ENCODE results near the gene GALNT7. TPM values are rescaled to one million over a fixed set of nuclear protein-coding genes. Genes with fewer than 3 reads are reported as not detected.
A peak's percentile ranks its signal among the peaks of the same experiment; 100 is the strongest.

Gene GALNT7
- total and polyA plus RNA-seq, 2 donors (not counting 3 experiments of a cell fraction or from before 2014, with no cell fraction given): 19.6 to 54.6 TPM

DNA sequence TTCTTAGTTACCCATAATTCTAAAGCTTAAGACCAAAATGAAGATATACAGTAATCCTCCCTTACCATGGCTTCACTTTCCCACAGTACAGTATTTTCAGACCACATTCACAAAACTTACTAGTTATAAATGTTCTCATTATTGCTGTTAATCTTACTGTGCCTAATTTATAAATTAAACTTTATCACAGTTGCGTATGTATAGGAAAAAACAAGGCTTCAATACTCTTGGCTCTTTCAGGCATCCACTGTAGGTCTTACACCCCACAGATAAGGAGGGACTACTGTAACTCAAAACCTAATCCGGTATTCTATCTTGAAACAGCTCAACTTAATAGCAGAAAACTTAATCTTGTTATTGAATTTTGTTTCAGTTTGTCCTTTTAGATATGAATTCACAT, 162.0 kb downstream of the GALNT7 start:
- H3K27ac ChIP-seq (ENCODE audit: insufficient read depth, low read depth, low read length): no peak overlapping the region
- POLR2A ChIA-PET: interaction anchor here (1.3 kb wide), 1 partner anchor 39 kb away, joined by 4 read pairs; no protein-coding TSS in a partner anchor
- intact Hi-C loops (cut with micrococcal nuclease) (loop anchor here (5.0 to 10.0 kb wide), 3 partner anchors 138 to 984 kb away; no protein-coding TSS in a partner anchor), dilution Hi-C loops (cut with MboI; ENCODE audit: extremely low pct_ligation_motif_present, low sequenced_read_pairs) (no loop called here)
- H3K27me3 ChIP-seq (ENCODE audit: control insufficient read depth in 2 of 2, insufficient read depth in 2 of 2, low read length in 2 of 2): no peaks in the 10 kb centered on the region
- H3K4me1 ChIP-seq (ENCODE audit: control insufficient read depth, extremely low read depth, insufficient read depth, low read length): peaks cover 20% of the 10 kb centered on the region
- peaks cover 35% of the 10 kb centered on the region for H3K79me2 ChIP-seq (ENCODE audit: control insufficient read depth, insufficient read depth, low read length)
- H4K20me1 ChIP-seq (replicated peaks; ENCODE audit: control insufficient read depth, extremely low read depth, insufficient read depth, low read length): peaks cover 3% of the 10 kb centered on the region
- H3K4me2 ChIP-seq (ENCODE audit: insufficient read depth, low read length): peak overlapping the region; percentile 20
- H3K36me3 ChIP-seq (ENCODE audit: control insufficient read depth in 2 of 2, extremely low read depth in 1 of 2, insufficient read depth in 2 of 2, low read length in 2 of 2): peaks cover 4 to 15% of the 10 kb centered on the region in 2 experiments
- no peaks in the 10 kb centered on the region for H3K9me3 ChIP-seq (replicated peaks; ENCODE audit: control insufficient read depth, insufficient read depth, low read length)
- no peak for DNase-seq (ENCODE audit: low read depth, low spot score)
- CTCF ChIA-PET: interaction anchor here (1.5 to 8.2 kb wide), 5 partner anchors 11 to 88 kb away, joined by 4 to 70 read pairs (median 5); partner anchors contain the start of gene SAP30
- TF ChIP-seq POLR2A (IDR thresholded peaks at IDR 0.05; ENCODE audit: low read depth, low read length) (peak; percentile 38), EZH2 (IDR thresholded peaks at IDR 0.05; ENCODE audit: borderline replicate concordance, low read depth, low read length, severe bottlenecking) (no peak)
- H3K4me3 ChIP-seq (replicated peaks in 1 of 3; ENCODE audit: insufficient read depth in 1 of 3, low read depth in 1 of 3, low read length in 3 of 3): no peak overlapping the region
- no TSS peak for BruUV-seq (replicated peaks)
- no peak for FAIRE-seq
- H2AFZ ChIP-seq (ENCODE audit: low read depth, low read length): no peak overlapping the region
- H3K9ac ChIP-seq (replicated peaks; ENCODE audit: extremely low read depth, insufficient read depth, low read length): no peak overlapping the region
- H3K9me1 ChIP-seq (replicated peaks; ENCODE audit: control insufficient read depth, extremely low read depth, insufficient read depth, low read length): no peaks in the 10 kb centered on the region

DNA sequence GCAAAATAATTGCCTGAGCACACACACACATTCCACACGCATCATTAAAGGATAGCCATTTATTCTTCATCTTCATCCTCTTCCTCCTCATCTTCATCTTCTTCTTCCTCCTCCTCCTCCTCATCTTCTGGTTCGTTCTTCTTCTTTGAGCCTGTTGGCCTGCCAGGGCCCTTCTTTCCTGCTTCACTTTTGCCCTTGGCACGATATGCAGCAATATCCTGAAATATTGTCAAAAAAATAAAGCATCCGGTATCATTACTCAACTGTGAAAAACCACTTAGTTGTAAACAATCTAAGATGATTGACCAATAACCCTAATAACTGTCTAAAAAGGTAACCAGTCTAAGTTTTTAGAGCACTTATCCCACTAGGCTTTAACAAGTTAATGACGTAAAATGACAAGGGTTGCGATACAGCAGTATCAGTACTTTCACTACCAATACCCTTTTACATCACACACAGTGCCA, 163.4 kb downstream of the GALNT7 start:
- peak overlapping the region; percentile 81 to 98 (median 91) for H3K4me3 ChIP-seq (replicated peaks in 1 of 3; ENCODE audit: insufficient read depth in 1 of 3, low read depth in 1 of 3, low read length in 3 of 3)
- H3K36me3 ChIP-seq (ENCODE audit: control insufficient read depth in 2 of 2, extremely low read depth in 1 of 2, insufficient read depth in 2 of 2, low read length in 2 of 2): peaks cover 4 to 15% of the 10 kb centered on the region in 2 experiments
- POLR2A ChIA-PET: interaction anchor here (3.5 kb wide), 1 partner anchor 38 kb away, joined by 127 read pairs; the partner anchor contains the start of gene SAP30
- dilution Hi-C loops (cut with MboI; ENCODE audit: extremely low pct_ligation_motif_present, low sequenced_read_pairs): no loop called here
- CTCF ChIA-PET: interaction anchor here (1.5 to 8.2 kb wide), 5 partner anchors 12 to 318 kb away, joined by 4 to 70 read pairs (median 5); no protein-coding TSS in a partner anchor
- H2AFZ ChIP-seq (ENCODE audit: low read depth, low read length): no peak overlapping the region
- H3K9me1 ChIP-seq (replicated peaks; ENCODE audit: control insufficient read depth, extremely low read depth, insufficient read depth, low read length): no peaks in the 10 kb centered on the region
- peaks cover 35% of the 10 kb centered on the region for H3K79me2 ChIP-seq (ENCODE audit: control insufficient read depth, insufficient read depth, low read length)
- no TSS peak for BruUV-seq (replicated peaks)
- peaks cover 24% of the 10 kb centered on the region for H3K4me1 ChIP-seq (ENCODE audit: control insufficient read depth, extremely low read depth, insufficient read depth, low read length)
- peak overlapping the region; percentile 100 for H3K4me2 ChIP-seq (ENCODE audit: insufficient read depth, low read length)
- H4K20me1 ChIP-seq (replicated peaks; ENCODE audit: control insufficient read depth, extremely low read depth, insufficient read depth, low read length): peaks cover 3% of the 10 kb centered on the region
- peak overlapping the region; percentile 24 for H3K27ac ChIP-seq (ENCODE audit: insufficient read depth, low read depth, low read length)
- H3K9me3 ChIP-seq (replicated peaks; ENCODE audit: control insufficient read depth, insufficient read depth, low read length): no peaks in the 10 kb centered on the region
- FAIRE-seq (no peak), DNase-seq (ENCODE audit: low read depth, low spot score) (peak; percentile 30)
- peak overlapping the region; percentile 97 for H3K9ac ChIP-seq (replicated peaks; ENCODE audit: extremely low read depth, insufficient read depth, low read length)
- TF ChIP-seq JUN (IDR thresholded peaks at IDR 0.05; ENCODE audit: borderline replicate concordance, insufficient read depth, insufficient read length, low read depth) (no peak), CTCF (IDR thresholded peaks at IDR 0.05; ENCODE audit: extremely low read depth in 1 of 2, insufficient read depth in 1 of 2, low read depth in 1 of 2, low read length in 2 of 2) (no peak), FOS (IDR thresholded peaks at IDR 0.05; ENCODE audit: borderline replicate concordance, insufficient read depth, low read length) (no peak), MYC (IDR thresholded peaks at IDR 0.05; ENCODE audit: low read depth, low read length) (no peak), POLR2AphosphoS5 (IDR thresholded peaks at IDR 0.05; ENCODE audit: insufficient read depth, low read depth, low read length) (no peak), GATA2 (IDR thresholded peaks at IDR 0.05; ENCODE audit: insufficient read depth, insufficient read length, low read depth, low read length) (no peak), POLR2A (IDR thresholded peaks at IDR 0.05; ENCODE audit: low read depth, low read length) (no peak), EZH2 (IDR thresholded peaks at IDR 0.05; ENCODE audit: borderline replicate concordance, low read depth, low read length, severe bottlenecking) (no peak)
- TF ChIP-seq, protein P1, sequence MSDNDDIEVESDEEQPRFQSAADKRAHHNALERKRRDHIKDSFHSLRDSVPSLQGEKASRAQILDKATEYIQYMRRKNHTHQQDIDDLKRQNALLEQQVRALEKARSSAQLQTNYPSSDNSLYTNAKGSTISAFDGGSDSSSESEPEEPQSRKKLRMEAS (IDR thresholded peaks at IDR 0.05; ENCODE audit: insufficient read depth, insufficient read length): no peak
- intact Hi-C loops (cut with micrococcal nuclease): loop anchor here (5.0 to 10.0 kb wide), 3 partner anchors 140 to 983 kb away; no protein-coding TSS in a partner anchor
- no peaks in the 10 kb centered on the region for H3K27me3 ChIP-seq (ENCODE audit: control insufficient read depth in 2 of 2, insufficient read depth in 2 of 2, low read length in 2 of 2)

Measured in endothelial cell of umbilical vein (primary cell).